ENCODE results near the gene AIF1L. TPM values are rescaled to one million over a fixed set of nuclear protein-coding genes. Genes with fewer than 3 reads are reported as not detected.
"Not testable (repeated sequence)": the region's sequence is repeated elsewhere in the genome, so short reads cannot be mapped to it uniquely, and the experiment has no call there.

Gene AIF1L
- total RNA-seq, 1 donor from 2014 or later: 2.6 TPM

- DNase-seq (ENCODE audit: low read depth): no peak
- TF ChIP-seq CTCF (IDR thresholded peaks at IDR 0.05; ENCODE audit: insufficient read depth, low read length, severe bottlenecking): no peak
- peaks cover 20% of the 10 kb centered on the region for H3K36me3 ChIP-seq (ENCODE audit: control insufficient read depth, insufficient read depth, low read length)
- no peak for FAIRE-seq
- no peaks in the 10 kb centered on the region for H3K27me3 ChIP-seq (ENCODE audit: control insufficient read depth, insufficient read depth, low read length)
- no peak overlapping the region for H3K4me3 ChIP-seq (ENCODE audit: low read depth, low read length)
Observed at GRCh38 chr9:131149688-131150053, 53.3 kb downstream of the AIF1L start.

GRCh38 chr9:131153595-131153994, 57.3 kb downstream of the AIF1L start:
- Histone ChIP-seq H3K27me3 (ENCODE audit: control insufficient read depth, insufficient read depth, low read length) (no peaks in the 10 kb centered on the region), H3K4me3 (ENCODE audit: low read depth, low read length) (no peak overlapping the region), H3K36me3 (ENCODE audit: control insufficient read depth, insufficient read depth, low read length) (peaks cover 17% of the 10 kb centered on the region)
- DNase-seq (ENCODE audit: low read depth) (no peak), FAIRE-seq (no peak)
- no peak for TF ChIP-seq CTCF (IDR thresholded peaks at IDR 0.05; ENCODE audit: insufficient read depth, low read length, severe bottlenecking)

- not testable (repeated sequence) for DNase-seq (ENCODE audit: low read depth); H3K27me3 ChIP-seq (ENCODE audit: control insufficient read depth, insufficient read depth, low read length); H3K36me3 ChIP-seq (ENCODE audit: control insufficient read depth, insufficient read depth, low read length); FAIRE-seq; H3K4me3 ChIP-seq (ENCODE audit: low read depth, low read length)
Observed at GRCh38 chr9:131158673-131159072, 62.3 kb downstream of the AIF1L start.

GRCh38 chr9:131160416-131161112, 64.2 kb downstream of the AIF1L start:
- no peaks in the 10 kb centered on the region for H3K27me3 ChIP-seq (ENCODE audit: control insufficient read depth, insufficient read depth, low read length)
- DNase-seq (ENCODE audit: low read depth) (no peak), FAIRE-seq (no peak)
- no peak for TF ChIP-seq CTCF (IDR thresholded peaks at IDR 0.05; ENCODE audit: insufficient read depth, low read length, severe bottlenecking)
- H3K36me3 ChIP-seq (ENCODE audit: control insufficient read depth, insufficient read depth, low read length): peaks cover 7% of the 10 kb centered on the region
- no peak overlapping the region for H3K4me3 ChIP-seq (ENCODE audit: low read depth, low read length)

GRCh38 chr9:131161585-131161984, 65.3 kb downstream of the AIF1L start:
- Histone ChIP-seq H3K4me3 (ENCODE audit: low read depth, low read length) (no peak overlapping the region), H3K36me3 (ENCODE audit: control insufficient read depth, insufficient read depth, low read length) (peaks cover 7% of the 10 kb centered on the region), H3K27me3 (ENCODE audit: control insufficient read depth, insufficient read depth, low read length) (no peaks in the 10 kb centered on the region)
- DNase-seq (ENCODE audit: low read depth): no peak
- no peak for TF ChIP-seq CTCF (IDR thresholded peaks at IDR 0.05; ENCODE audit: insufficient read depth, low read length, severe bottlenecking)
- no peak for FAIRE-seq

- no peak for FAIRE-seq
- H3K36me3 ChIP-seq (ENCODE audit: control insufficient read depth, insufficient read depth, low read length): peaks cover 5% of the 10 kb centered on the region
Observed at GRCh38 chr9:131162886-131163285, 66.6 kb downstream of the AIF1L start.

More at GRCh38 chr9:131162886-131163285, 66.6 kb downstream of the AIF1L start:
- no peak for TF ChIP-seq CTCF (IDR thresholded peaks at IDR 0.05; ENCODE audit: insufficient read depth, low read length, severe bottlenecking)
- Histone ChIP-seq H3K27me3 (ENCODE audit: control insufficient read depth, insufficient read depth, low read length) (no peaks in the 10 kb centered on the region), H3K4me3 (ENCODE audit: low read depth, low read length) (no peak overlapping the region)
- DNase-seq (ENCODE audit: low read depth): no peak
